CD4-positive, alpha-beta T cell (primary cell): ENCODE measurements around the gene CHD9. TPM values are rescaled to one million over a fixed set of nuclear protein-coding genes. Genes with fewer than 3 reads are reported as not detected.

Experiments
- ATAC-seq: fragments of 200-7000 bp; cut with Tn5 transposase; one replicate; pipeline ENCODE4 v1.10.0; 2022; ENCODE audit warnings: mild to moderate bottlenecking; ENCODE audit not compliant: poor library complexity
- CTCF ChIA-PET: fragments of 350-600 bp; sonication (Branson Sonifier 250); formaldehyde crosslinking; loops from one replicate; lab custom pipeline; 2021; ENCODE audit warnings: antibody characterized with exemption, inconsistent platforms; lab: Charles Lee
- POLR2A ChIA-PET: fragments of 350-600 bp; sonication (Branson Sonifier 250); formaldehyde crosslinking; loops from one replicate; lab custom pipeline; 2021; ENCODE audit warnings: antibody characterized with exemption, inconsistent platforms; lab: Charles Lee
- DNase-seq, 14 experiments: peaks; one replicate each; pipeline ENCODE4 v3.0.0-alpha.2; 2013 to 2020; ENCODE audit warnings: mixed read lengths in 2 of 14
- H3K27ac ChIP-seq, 2 donors: one replicate each; pipeline versions ENCODE4 v1.5.1 to v1.7.0; 2013; ENCODE audit warnings: low read length in 2 of 2, low read depth in 1 of 2, mild to moderate bottlenecking in 1 of 2
- H3K27me3 ChIP-seq, 2 experiments: 1 replicate in 1 of 2; 2 replicates in 1 of 2; pipeline versions ENCODE4 v1.6.1 to v1.7.0; 2013; ENCODE audit warnings: low read length in 2 of 2, control low read depth in 1 of 2, mild to moderate bottlenecking in 1 of 2, moderate library complexity in 1 of 2; ENCODE audit not compliant: insufficient read depth in 2 of 2, control insufficient read depth in 1 of 2
- H3K36me3 ChIP-seq: one replicate; pipeline ENCODE4 v1.6.1; 2013; ENCODE audit warnings: low read length, control low read depth; ENCODE audit not compliant: insufficient read depth
- H3K4me1 ChIP-seq: one replicate; pipeline ENCODE4 v1.6.1; 2013; ENCODE audit warnings: low read length, control low read depth; ENCODE audit not compliant: insufficient read depth
- H3K4me3 ChIP-seq: one replicate; pipeline ENCODE4 v1.5.1; 2013; ENCODE audit warnings: mild to moderate bottlenecking, low read length, moderate library complexity
- H3K9me3 ChIP-seq, 2 experiments: 1 replicate in 1 of 2; 2 replicates in 1 of 2; pipeline versions ENCODE4 v1.6.1 to v1.7.0; 2013; ENCODE audit warnings: low read length in 2 of 2, mild to moderate bottlenecking in 2 of 2, control low read depth in 1 of 2, moderate library complexity in 1 of 2; ENCODE audit not compliant: control insufficient read depth in 1 of 2, insufficient read depth in 1 of 2
- H3K27ac Mint-ChIP-seq: one replicate; pipeline ENCODE4 v1.8.0; 2020; ENCODE audit warnings: mixed read lengths
- H3K27me3 Mint-ChIP-seq: one replicate; pipeline ENCODE4 v1.8.0; 2021; ENCODE audit warnings: mixed read lengths
- H3K36me3 Mint-ChIP-seq: one replicate; pipeline ENCODE4 v1.8.0; 2021; ENCODE audit warnings: low read depth, mixed read lengths
- H3K4me1 Mint-ChIP-seq: one replicate; pipeline ENCODE4 v1.8.0; 2021; ENCODE audit warnings: low read depth, mixed read lengths
- H3K4me3 Mint-ChIP-seq: one replicate; pipeline ENCODE4 v1.8.0; 2020; ENCODE audit warnings: mild to moderate bottlenecking, mixed read lengths
- H3K9me3 Mint-ChIP-seq: one replicate; pipeline ENCODE4 v1.8.0; 2020; ENCODE audit warnings: mixed read lengths
- CTCF ChIP-seq: fragments of 200-600 bp; IDR thresholded peaks from one replicate; pipeline ENCODE4 v1.8.0; 2022; ENCODE audit warnings: antibody characterized with exemption, mild to moderate bottlenecking
- intact Hi-C, 2 experiments: fragments of 100-400 bp; cut with DNase I in 1 of 2; cut with micrococcal nuclease in 1 of 2; formaldehyde crosslinking; loops; one replicate each; pipeline versions ENCODE4 v1.15.1 to v1.9.0; 2023 to 2025; cut with DNase I, micrococcal nuclease
- total RNA-seq, 174 experiments: library from RNA in 2 of 174; stranded (reverse) in 2 of 174; gene quantifications; one replicate each; pipeline ENCODE4 v1.2.3 and lab custom pipeline; 2021 to 2026

CHD9 gene
- total RNA-seq, 2 experiments from 2014 or later = 28.2 to 28.8 TPM

GRCh38 chr16:53090286-53090590 lies 35.4 kb downstream of the CHD9 start:
- DNase-seq (no peak), ATAC-seq (no peak)
- POLR2A ChIA-PET = interaction anchor here (0.6 kb wide), 1 partner anchor 47 kb away, joined by 3 read pairs; no protein-coding TSS in a partner anchor
- Histone ChIP-seq H3K9me3 (no peaks in the 10 kb centered on the region), H3K27me3 (no peaks in the 10 kb centered on the region), H3K4me3 (no peak overlapping the region), H3K27ac (no peak overlapping the region), H3K36me3 (no peaks in the 10 kb centered on the region), H3K4me1 (peaks cover 38% of the 10 kb centered on the region)
- intact Hi-C loops = no loop called here
- H3K27ac Mint-ChIP-seq = no peak overlapping the region
- no peaks in the 10 kb centered on the region for H3K9me3 Mint-ChIP-seq
- no peaks in the 10 kb centered on the region for H3K27me3 Mint-ChIP-seq
- no peak for TF ChIP-seq CTCF
- CTCF ChIA-PET = no interaction called here
- H3K4me3 Mint-ChIP-seq = no peak overlapping the region
- H3K36me3 Mint-ChIP-seq = no peaks in the 10 kb centered on the region
- H3K4me1 Mint-ChIP-seq = peaks cover 17% of the 10 kb centered on the region

- no peak overlapping the region for H3K27ac Mint-ChIP-seq
- peaks cover 17% of the 10 kb centered on the region for H3K4me1 Mint-ChIP-seq
- no peak overlapping the region for H3K27ac ChIP-seq
- H3K4me1 ChIP-seq = peaks cover 38% of the 10 kb centered on the region
- no peaks in the 10 kb centered on the region for H3K9me3 ChIP-seq
- ChIA-PET CTCF (no interaction called here), POLR2A (interaction anchor here (0.6 kb wide), 1 partner anchor 46 kb away, joined by 3 read pairs; no protein-coding TSS in a partner anchor)
- no peaks in the 10 kb centered on the region for H3K9me3 Mint-ChIP-seq
- no peaks in the 10 kb centered on the region for H3K36me3 Mint-ChIP-seq
- DNase-seq = peak in 3 of 14 experiments; percentile 18 to 48 (median 33)
- TF ChIP-seq CTCF = no peak
- no peak overlapping the region for H3K4me3 ChIP-seq
- no peak overlapping the region for H3K4me3 Mint-ChIP-seq
- intact Hi-C loops = no loop called here
- ATAC-seq = no peak
- H3K27me3 ChIP-seq = no peaks in the 10 kb centered on the region
- H3K36me3 ChIP-seq = no peaks in the 10 kb centered on the region
- H3K27me3 Mint-ChIP-seq = no peaks in the 10 kb centered on the region
These were observed 36.0 kb downstream of the CHD9 start for GRCh38 chr16:53090591-53091411.

- H3K9me3 ChIP-seq = no peaks in the 10 kb centered on the region
- ChIA-PET POLR2A (no interaction called here), CTCF (no interaction called here)
- H3K27me3 Mint-ChIP-seq = no peaks in the 10 kb centered on the region
- H3K4me1 ChIP-seq = peaks cover 38% of the 10 kb centered on the region
- DNase-seq (peak in 3 of 14 experiments; percentile 17 to 62 (median 52)), ATAC-seq (no peak)
- H3K27ac Mint-ChIP-seq = no peak overlapping the region
- no peaks in the 10 kb centered on the region for H3K9me3 Mint-ChIP-seq
- no peaks in the 10 kb centered on the region for H3K27me3 ChIP-seq
- no peaks in the 10 kb centered on the region for H3K36me3 ChIP-seq
- peaks cover 17% of the 10 kb centered on the region for H3K4me1 Mint-ChIP-seq
- H3K36me3 Mint-ChIP-seq = no peaks in the 10 kb centered on the region
- H3K4me3 ChIP-seq = no peak overlapping the region
- H3K4me3 Mint-ChIP-seq = no peak overlapping the region
- intact Hi-C loops = no loop called here
- H3K27ac ChIP-seq = no peak overlapping the region
- TF ChIP-seq CTCF = no peak
These were observed 36.8 kb downstream of the CHD9 start for GRCh38 chr16:53091466-53092211.
